ENCODE measurements around the gene INTS13. TPM values are rescaled to one million over a fixed set of nuclear protein-coding genes. Genes with fewer than 3 reads are reported as not detected.

Gene INTS13
- total RNA-seq, 4 donors from 2014 or later: 6.4 to 120 (median 15.7) TPM

DNA sequence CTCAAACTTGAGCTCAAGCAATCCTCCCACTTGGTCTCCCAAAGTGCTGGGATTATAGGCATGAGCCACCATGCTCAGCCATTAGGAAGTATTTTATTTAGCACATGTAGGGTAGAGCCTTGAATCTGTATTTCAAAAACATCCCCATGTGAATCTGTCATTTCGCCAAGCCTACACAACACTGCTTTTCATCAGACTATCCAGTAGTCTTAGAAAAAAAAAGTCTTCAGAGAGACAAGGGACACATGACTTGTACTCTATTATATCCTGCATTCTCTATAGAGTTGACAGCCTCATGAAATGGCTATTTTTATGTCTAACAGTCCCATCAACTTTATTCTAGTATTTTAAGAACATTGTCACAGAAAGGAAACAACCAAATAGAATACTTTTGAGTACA lies 41.0 kb upstream of the INTS13 start:
- Histone ChIP-seq H3K27ac (no peak overlapping the region), H3K4me1 (no peaks in the 10 kb centered on the region), H3K27me3 (no peaks in the 10 kb centered on the region), H3K36me3 (peaks cover 0 to 13% (median 2%) of the 10 kb centered on the region in 4 donors), H3K4me3 (no peak overlapping the region), H3K9me3 (no peaks in the 10 kb centered on the region)
- in situ Hi-C loops (cut with MboI; ENCODE audit: low pct_ligation_motif_present in 1 of 4, low pct_unique_long_range_greater_than_20kb in 1 of 4, low sequenced_read_pairs in 3 of 4): no loop called here
- WGBS, 2 donors (ENCODE audit: low coverage in 1 of 2): 100% methylated on average over 1 of the region's 1 CpG
- DNase-seq: no peak
- TF ChIP-seq, protein P1, sequence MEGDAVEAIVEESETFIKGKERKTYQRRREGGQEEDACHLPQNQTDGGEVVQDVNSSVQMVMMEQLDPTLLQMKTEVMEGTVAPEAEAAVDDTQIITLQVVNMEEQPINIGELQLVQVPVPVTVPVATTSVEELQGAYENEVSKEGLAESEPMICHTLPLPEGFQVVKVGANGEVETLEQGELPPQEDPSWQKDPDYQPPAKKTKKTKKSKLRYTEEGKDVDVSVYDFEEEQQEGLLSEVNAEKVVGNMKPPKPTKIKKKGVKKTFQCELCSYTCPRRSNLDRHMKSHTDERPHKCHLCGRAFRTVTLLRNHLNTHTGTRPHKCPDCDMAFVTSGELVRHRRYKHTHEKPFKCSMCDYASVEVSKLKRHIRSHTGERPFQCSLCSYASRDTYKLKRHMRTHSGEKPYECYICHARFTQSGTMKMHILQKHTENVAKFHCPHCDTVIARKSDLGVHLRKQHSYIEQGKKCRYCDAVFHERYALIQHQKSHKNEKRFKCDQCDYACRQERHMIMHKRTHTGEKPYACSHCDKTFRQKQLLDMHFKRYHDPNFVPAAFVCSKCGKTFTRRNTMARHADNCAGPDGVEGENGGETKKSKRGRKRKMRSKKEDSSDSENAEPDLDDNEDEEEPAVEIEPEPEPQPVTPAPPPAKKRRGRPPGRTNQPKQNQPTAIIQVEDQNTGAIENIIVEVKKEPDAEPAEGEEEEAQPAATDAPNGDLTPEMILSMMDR (IDR thresholded peaks at IDR 0.05): no peak
- TF ChIP-seq EP300 (IDR thresholded peaks at IDR 0.05; ENCODE audit: low read depth) (no peak), POLR2AphosphoS5 (IDR thresholded peaks at IDR 0.05) (no peak), POLR2A (IDR thresholded peaks at IDR 0.05) (no peak)
- intact Hi-C loops (cut with DNase I; ENCODE audit: low total_unique reads): no loop called here

DNA sequence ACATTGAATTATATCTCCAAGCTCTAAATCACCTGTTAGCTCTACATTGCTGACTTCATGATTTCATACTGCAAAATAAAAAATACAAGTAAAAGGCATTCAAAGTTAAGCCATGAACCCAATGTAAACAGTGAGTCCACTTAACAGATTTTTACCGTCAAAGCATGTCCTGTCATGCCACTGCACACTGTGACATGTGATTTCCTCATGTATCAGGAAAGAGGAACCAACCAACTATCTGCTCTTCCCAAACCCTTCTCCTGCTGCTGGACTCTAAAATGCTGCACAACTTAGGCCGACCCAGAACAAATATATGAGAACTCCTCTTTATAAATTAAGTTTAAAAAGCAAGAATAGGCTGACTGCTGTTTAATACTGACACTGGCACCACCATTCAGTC lies 38.9 kb upstream of the INTS13 start:
- Histone ChIP-seq H3K27me3 (no peaks in the 10 kb centered on the region), H3K27ac (no peak overlapping the region), H3K36me3 (peaks cover 0 to 16% (median 6%) of the 10 kb centered on the region in 4 donors), H3K4me1 (no peaks in the 10 kb centered on the region), H3K9me3 (no peaks in the 10 kb centered on the region), H3K4me3 (no peak overlapping the region)
- WGBS, 2 donors (ENCODE audit: low coverage in 1 of 2): 94 to 95% methylated on average over 2 of the region's 2 CpGs
- no peak for DNase-seq
- TF ChIP-seq, protein P1 (IDR thresholded peaks at IDR 0.05): no peak
- TF ChIP-seq POLR2AphosphoS5 (IDR thresholded peaks at IDR 0.05): no peak
- no peak for TF ChIP-seq EP300 (IDR thresholded peaks at IDR 0.05; ENCODE audit: low read depth)
- no peak for TF ChIP-seq POLR2A (IDR thresholded peaks at IDR 0.05)
- intact Hi-C loops (cut with DNase I; ENCODE audit: low total_unique reads) (no loop called here), in situ Hi-C loops (cut with MboI; ENCODE audit: low pct_ligation_motif_present in 1 of 4, low pct_unique_long_range_greater_than_20kb in 1 of 4, low sequenced_read_pairs in 3 of 4) (no loop called here)

DNA sequence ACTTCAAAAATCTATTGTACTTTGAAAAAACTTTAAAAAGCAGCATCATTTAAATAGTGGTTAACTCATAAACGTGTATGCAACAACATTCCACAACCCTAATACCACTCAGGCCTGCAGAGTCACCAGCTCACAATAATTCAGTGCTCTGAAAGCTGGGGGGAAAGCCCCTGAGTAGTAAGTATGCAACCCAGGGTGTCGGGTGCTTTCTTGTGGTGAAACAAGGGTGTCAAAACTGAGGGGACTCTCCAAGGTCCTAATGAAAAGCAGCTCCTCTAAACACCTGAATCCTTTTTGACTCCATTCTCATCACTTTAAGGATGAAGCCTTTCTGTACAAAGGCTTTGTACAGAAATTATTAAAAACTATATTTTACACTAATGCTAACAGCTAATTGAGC lies 34.2 kb upstream of the INTS13 start:
- in situ Hi-C loops (cut with MboI; ENCODE audit: low pct_ligation_motif_present in 1 of 4, low pct_unique_long_range_greater_than_20kb in 1 of 4, low sequenced_read_pairs in 3 of 4): no loop called here
- Histone ChIP-seq H3K4me1 (no peaks in the 10 kb centered on the region), H3K9me3 (no peaks in the 10 kb centered on the region), H3K36me3 (peaks cover 0 to 16% (median 6%) of the 10 kb centered on the region in 4 donors), H3K27me3 (no peaks in the 10 kb centered on the region), H3K4me3 (no peak overlapping the region), H3K27ac (no peak overlapping the region)
- intact Hi-C loops (cut with DNase I; ENCODE audit: low total_unique reads): no loop called here
- TF ChIP-seq POLR2AphosphoS5 (IDR thresholded peaks at IDR 0.05) (no peak), EP300 (IDR thresholded peaks at IDR 0.05; ENCODE audit: low read depth) (no peak), POLR2A (IDR thresholded peaks at IDR 0.05) (no peak)
- TF ChIP-seq, protein P1 (IDR thresholded peaks at IDR 0.05): no peak
- DNase-seq: no peak
- 54 to 57% methylated on average over 1 to 2 of the region's 2 CpGs for WGBS, 2 donors (ENCODE audit: low coverage in 1 of 2)

DNA sequence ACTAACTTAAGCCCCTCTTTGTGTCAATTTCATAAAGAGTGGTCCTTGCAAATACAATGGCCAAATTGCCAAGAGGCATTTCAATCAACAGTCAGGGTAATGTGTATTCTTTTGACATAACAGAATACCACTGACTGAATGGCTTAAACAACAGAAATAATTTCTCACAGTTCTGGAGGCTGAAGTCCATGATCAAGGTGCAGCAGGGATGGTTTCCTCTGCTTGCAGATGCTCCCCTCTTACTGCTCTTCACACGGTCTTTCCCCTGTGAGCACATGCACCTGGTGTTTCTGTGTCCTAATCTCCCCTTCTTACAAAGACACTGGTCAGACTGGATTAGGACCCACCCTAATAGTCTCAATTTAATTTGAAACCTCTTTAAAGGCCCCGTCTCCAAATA lies 32.4 kb upstream of the INTS13 start:
- no peak for DNase-seq
- Histone ChIP-seq H3K27ac (no peak overlapping the region), H3K4me3 (no peak overlapping the region), H3K27me3 (no peaks in the 10 kb centered on the region), H3K4me1 (no peaks in the 10 kb centered on the region), H3K9me3 (no peaks in the 10 kb centered on the region), H3K36me3 (peaks cover 0 to 21% (median 7%) of the 10 kb centered on the region in 4 donors)
- in situ Hi-C loops (cut with MboI; ENCODE audit: low pct_ligation_motif_present in 1 of 4, low pct_unique_long_range_greater_than_20kb in 1 of 4, low sequenced_read_pairs in 3 of 4) (no loop called here), intact Hi-C loops (cut with DNase I; ENCODE audit: low total_unique reads) (no loop called here)
- WGBS, 2 donors (ENCODE audit: low coverage in 1 of 2): 95 to 100% methylated on average over 1 to 2 of the region's 2 CpGs
- TF ChIP-seq EP300 (IDR thresholded peaks at IDR 0.05; ENCODE audit: low read depth) (no peak), POLR2AphosphoS5 (IDR thresholded peaks at IDR 0.05) (no peak)
- TF ChIP-seq, protein P1 (IDR thresholded peaks at IDR 0.05): no peak
